H9 (cell line): ENCODE data around the gene DEDD2. TPM values are rescaled to one million over a fixed set of nuclear protein-coding genes. Genes with fewer than 3 reads are reported as not detected.

Source experiments
- DNase-seq: peaks from one replicate; pipeline ENCODE4 v3.0.0-alpha.2; 2017
- H2AFZ ChIP-seq: one replicate; pipeline ENCODE4 v1.6.1; 2013; ENCODE audit warnings: mild to moderate bottlenecking, low read length, control low read depth, moderate library complexity
- H2AK5ac ChIP-seq: 2 replicates; pipeline ENCODE4 v1.6.1; 2013; ENCODE audit warnings: low read length, control low read depth, mixed read lengths; ENCODE audit not compliant: insufficient read length
- H2BK120ac ChIP-seq: one replicate; pipeline ENCODE4 v1.6.1; 2013; ENCODE audit warnings: low read depth, mild to moderate bottlenecking, low read length, control low read depth, inconsistent platforms; ENCODE audit not compliant: poor library complexity, severe bottlenecking
- H2BK12ac ChIP-seq: 2 replicates; pipeline ENCODE4 v1.6.1; 2013; ENCODE audit warnings: low read length, control low read depth, mixed read lengths, low read depth; ENCODE audit not compliant: insufficient read length
- H2BK15ac ChIP-seq: 2 replicates; pipeline ENCODE4 v1.6.1; 2013; ENCODE audit warnings: low read depth, low read length, control low read depth
- H2BK20ac ChIP-seq: one replicate; pipeline ENCODE4 v1.6.1; 2013; ENCODE audit warnings: low read depth, mild to moderate bottlenecking, low read length, control low read depth, inconsistent platforms; ENCODE audit not compliant: poor library complexity, severe bottlenecking
- H2BK5ac ChIP-seq: 2 replicates; pipeline ENCODE4 v1.6.1; 2013; ENCODE audit warnings: low read length, control low read depth, mixed read lengths; ENCODE audit not compliant: insufficient read length
- H3K14ac ChIP-seq: 2 replicates; pipeline ENCODE4 v1.6.1; 2013; ENCODE audit warnings: low read length, control low read depth; ENCODE audit not compliant: insufficient read depth
- H3K18ac ChIP-seq: 2 replicates; pipeline ENCODE4 v1.6.1; 2013; ENCODE audit warnings: low read depth, mild to moderate bottlenecking, mixed read lengths, low read length, control low read depth; ENCODE audit not compliant: insufficient read length
- H3K23ac ChIP-seq: 2 replicates; pipeline ENCODE4 v1.6.1; 2013; ENCODE audit warnings: low read length, control low read depth, mixed read lengths, low read depth; ENCODE audit not compliant: insufficient read length
- H3K23me2 ChIP-seq: 2 replicates; pipeline ENCODE4 v1.6.1; 2013; ENCODE audit warnings: low read depth, mild to moderate bottlenecking, mixed read lengths, low read length, control low read depth; ENCODE audit not compliant: insufficient read length, poor library complexity, severe bottlenecking
- H3K27ac ChIP-seq: 2 replicates; pipeline ENCODE4 v1.5.1; 2013; ENCODE audit warnings: low read length, control low read depth, mixed read lengths, low read depth; ENCODE audit not compliant: insufficient read length
- H3K27me3 ChIP-seq: 2 replicates; pipeline ENCODE4 v1.6.1; 2013; ENCODE audit warnings: low read length, control low read depth, inconsistent platforms; ENCODE audit not compliant: insufficient read depth
- H3K4ac ChIP-seq: 2 replicates; pipeline ENCODE4 v1.6.1; 2013; ENCODE audit warnings: low read depth, mild to moderate bottlenecking, control low read depth, inconsistent platforms, low read length, moderate library complexity
- H3K4me1 ChIP-seq: 2 replicates; pipeline ENCODE4 v1.6.1; 2013; ENCODE audit warnings: low read length, control low read depth, inconsistent platforms; ENCODE audit not compliant: insufficient read depth
- H3K4me2 ChIP-seq: 2 replicates; pipeline ENCODE4 v1.6.1; 2013; ENCODE audit warnings: low read length, control low read depth, mixed read lengths; ENCODE audit not compliant: insufficient read length, insufficient read depth
- H3K56ac ChIP-seq: 2 replicates; pipeline ENCODE4 v1.6.1; 2013; ENCODE audit warnings: low read depth, mild to moderate bottlenecking, mixed read lengths, low read length, control low read depth; ENCODE audit not compliant: insufficient read length
- H3K79me1 ChIP-seq: 2 replicates; pipeline ENCODE4 v1.6.1; 2013; ENCODE audit warnings: low read depth, mild to moderate bottlenecking, moderate library complexity, low read length, control low read depth, inconsistent platforms; ENCODE audit not compliant: insufficient read depth, poor library complexity, severe bottlenecking
- H3K79me2 ChIP-seq: 2 replicates; pipeline ENCODE4 v1.6.1; 2013; ENCODE audit warnings: low read length, control low read depth, inconsistent platforms; ENCODE audit not compliant: insufficient read depth
- H3K9ac ChIP-seq: 2 replicates; pipeline ENCODE4 v1.6.1; 2013; ENCODE audit warnings: low read length, control low read depth, mixed read lengths; ENCODE audit not compliant: insufficient read length; ENCODE audit errors: extremely low read depth
- H3K9me3 ChIP-seq: one replicate; pipeline ENCODE4 v1.6.1; 2013; ENCODE audit warnings: low read depth, low read length, inconsistent platforms; ENCODE audit not compliant: control insufficient read depth
- H3T11ph ChIP-seq: one replicate; pipeline ENCODE4 v1.6.1; 2013; ENCODE audit warnings: mild to moderate bottlenecking, low read length, control low read depth, inconsistent platforms
- H4K20me1 ChIP-seq: one replicate; pipeline ENCODE4 v1.6.1; 2013; ENCODE audit not compliant: control insufficient read depth, insufficient read length, insufficient read depth
- H4K5ac ChIP-seq: 2 replicates; pipeline ENCODE4 v1.6.1; 2013; ENCODE audit warnings: low read depth, mild to moderate bottlenecking, mixed read lengths, low read length, control low read depth; ENCODE audit not compliant: insufficient read length
- H4K8ac ChIP-seq: replicated peaks from 2 replicates; pipeline ENCODE4 v1.6.1; 2013; ENCODE audit warnings: low read length, control low read depth, mixed read lengths, low read depth; ENCODE audit not compliant: insufficient read length
- H4K91ac ChIP-seq: 2 replicates; pipeline ENCODE4 v1.6.1; 2013; ENCODE audit warnings: low read depth, mild to moderate bottlenecking, moderate library complexity, mixed read lengths, low read length, control low read depth; ENCODE audit not compliant: insufficient read length
- H3K27ac Mint-ChIP-seq, 3 experiments: 2 replicates in 2 of 3; 3 replicates in 1 of 3; pipeline ENCODE4 v1.8.0; 2020 to 2021; ENCODE audit warnings: mixed read lengths in 3 of 3, mild to moderate bottlenecking in 1 of 3, moderate library complexity in 1 of 3
- H3K27me3 Mint-ChIP-seq: 2 replicates; pipeline ENCODE4 v1.8.0; 2021; ENCODE audit warnings: low read depth, mild to moderate bottlenecking, moderate library complexity, mixed read lengths
- H3K36me3 Mint-ChIP-seq, 3 experiments: 2 replicates in 2 of 3; 3 replicates in 1 of 3; pipeline ENCODE4 v1.8.0; 2020 to 2021; ENCODE audit warnings: low read depth in 3 of 3, mixed read lengths in 3 of 3; ENCODE audit not compliant: insufficient read depth in 1 of 3
- H3K4me1 Mint-ChIP-seq, 2 experiments: 2 replicates each; pipeline ENCODE4 v1.8.0; 2020; ENCODE audit warnings: mixed read lengths in 2 of 2
- H3K4me3 Mint-ChIP-seq, 2 experiments: 2 replicates in 1 of 2; 3 replicates in 1 of 2; pipeline ENCODE4 v1.8.0; 2020 to 2021; ENCODE audit warnings: mild to moderate bottlenecking in 2 of 2, mixed read lengths in 2 of 2, moderate library complexity in 1 of 2
- H3K9me3 Mint-ChIP-seq, 2 experiments: 2 replicates in 1 of 2; 3 replicates in 1 of 2; pipeline ENCODE4 v1.8.0; 2020; ENCODE audit warnings: mild to moderate bottlenecking in 2 of 2, mixed read lengths in 2 of 2, moderate library complexity in 1 of 2
- whole genome bisulfite sequencing: extraction: QIAGEN DNeasy Blood & Tissue Kit; methylation state at CpG from one replicate; pipeline ENCODE4 v1.1.7; 2013; ENCODE audit warnings: missing lambda C conversion rate, low lambda C conversion rate, mixed read lengths; ENCODE audit not compliant: insufficient read length; ENCODE audit errors: extremely low coverage; 5-methylcytosine and 5-hydroxymethylcytosine counted together
- total RNA-seq: library from RNA; stranded (reverse); gene quantifications from 2 replicates; pipeline ENCODE4 v1.2.1, GENCODE V29; 2021
- TF ChIP-seq, protein P1 (sequence below): fragments of 200-600 bp; sonication (generic); conservative IDR thresholded peaks from 3 replicates; pipeline ENCODE4 v1.8.0; 2021; ENCODE audit warnings: antibody characterized with exemption, mild to moderate bottlenecking

Gene DEDD2
- total RNA-seq, 1 experiment from 2014 or later = 32.3 TPM

DNA sequence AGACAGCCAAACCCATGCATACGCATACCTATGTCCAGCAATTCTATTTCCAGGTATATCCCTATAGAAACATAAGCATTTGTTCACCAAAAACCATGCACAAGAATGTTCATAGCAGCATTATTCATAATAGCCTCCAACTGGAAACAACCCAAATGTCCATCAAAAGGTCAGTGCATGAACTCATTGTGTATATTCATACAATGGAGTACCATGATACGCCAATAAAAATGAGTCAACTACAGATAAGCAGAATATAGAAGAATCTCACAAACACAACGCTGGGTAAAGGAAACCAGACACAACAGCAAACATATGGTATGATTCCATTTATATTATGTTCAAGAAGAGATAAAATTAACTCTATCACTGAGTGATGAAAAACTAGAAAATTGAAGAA lies 23.8 kb downstream of the DEDD2 start:
- no peak overlapping the region for H2BK12ac ChIP-seq
- H3K4me1 Mint-ChIP-seq = peaks cover 13 to 20% of the 10 kb centered on the region in 2 experiments
- no peaks in the 10 kb centered on the region for H4K20me1 ChIP-seq
- TF ChIP-seq, protein P1, sequence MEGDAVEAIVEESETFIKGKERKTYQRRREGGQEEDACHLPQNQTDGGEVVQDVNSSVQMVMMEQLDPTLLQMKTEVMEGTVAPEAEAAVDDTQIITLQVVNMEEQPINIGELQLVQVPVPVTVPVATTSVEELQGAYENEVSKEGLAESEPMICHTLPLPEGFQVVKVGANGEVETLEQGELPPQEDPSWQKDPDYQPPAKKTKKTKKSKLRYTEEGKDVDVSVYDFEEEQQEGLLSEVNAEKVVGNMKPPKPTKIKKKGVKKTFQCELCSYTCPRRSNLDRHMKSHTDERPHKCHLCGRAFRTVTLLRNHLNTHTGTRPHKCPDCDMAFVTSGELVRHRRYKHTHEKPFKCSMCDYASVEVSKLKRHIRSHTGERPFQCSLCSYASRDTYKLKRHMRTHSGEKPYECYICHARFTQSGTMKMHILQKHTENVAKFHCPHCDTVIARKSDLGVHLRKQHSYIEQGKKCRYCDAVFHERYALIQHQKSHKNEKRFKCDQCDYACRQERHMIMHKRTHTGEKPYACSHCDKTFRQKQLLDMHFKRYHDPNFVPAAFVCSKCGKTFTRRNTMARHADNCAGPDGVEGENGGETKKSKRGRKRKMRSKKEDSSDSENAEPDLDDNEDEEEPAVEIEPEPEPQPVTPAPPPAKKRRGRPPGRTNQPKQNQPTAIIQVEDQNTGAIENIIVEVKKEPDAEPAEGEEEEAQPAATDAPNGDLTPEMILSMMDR = no peak
- no peak overlapping the region for H4K8ac ChIP-seq
- H3K23ac ChIP-seq = no peak overlapping the region
- no peak overlapping the region for H3K27ac ChIP-seq
- no peak overlapping the region for H3K4me3 Mint-ChIP-seq
- H2BK120ac ChIP-seq = no peak overlapping the region
- H4K91ac ChIP-seq = no peak overlapping the region
- H2BK15ac ChIP-seq = no peak overlapping the region
- H3K9me3 Mint-ChIP-seq = peaks cover 6 to 8% of the 10 kb centered on the region in 2 experiments; a peak in 4 of 5 replicates
- H3K4me1 ChIP-seq = peaks cover 4% of the 10 kb centered on the region; the same call in 1 of the 2 replicates
- H2BK20ac ChIP-seq = no peak overlapping the region
- H3K4me2 ChIP-seq = no peak overlapping the region
- H3K79me1 ChIP-seq = no peaks in the 10 kb centered on the region
- no peaks in the 10 kb centered on the region for H3K9me3 ChIP-seq
- no peaks in the 10 kb centered on the region for H3K79me2 ChIP-seq
- H3K36me3 Mint-ChIP-seq = peaks cover 17 to 32% (median 30%) of the 10 kb centered on the region in 3 experiments
- no peak overlapping the region for H3K18ac ChIP-seq
- H2BK5ac ChIP-seq = no peak overlapping the region
- DNase-seq = no peak
- no peaks in the 10 kb centered on the region for H3K23me2 ChIP-seq
- peaks cover 30% of the 10 kb centered on the region for H3K27me3 Mint-ChIP-seq
- no peak overlapping the region for H2AFZ ChIP-seq
- no peaks in the 10 kb centered on the region for H3K27me3 ChIP-seq
- H3K56ac ChIP-seq = no peak overlapping the region
- H4K5ac ChIP-seq = no peak overlapping the region
- H3T11ph ChIP-seq = no peak overlapping the region
- H3K9ac ChIP-seq = no peak overlapping the region
- no peak overlapping the region for H2AK5ac ChIP-seq
- no CpG with 5 or more reads among the region's 3 CpGs for WGBS
- H3K4ac ChIP-seq = no peak overlapping the region
- H3K27ac Mint-ChIP-seq = no peak overlapping the region
- H3K14ac ChIP-seq = no peak overlapping the region
